HepG2 (cell line): ENCODE results near the gene RPL36. TPM values are rescaled to one million over a fixed set of nuclear protein-coding genes. Genes with fewer than 3 reads are reported as not detected.

ENCODE experiments used
- ATAC-seq: fragments of 200-7000 bp; cut with Tn5 transposase; 3 replicates; pipeline ENCODE4 v1.9.1; 2020; ENCODE audit warnings: mild to moderate bottlenecking, moderate library complexity
- BruUV-seq: library from RNA; stranded (reverse); fragments of 400-500 nt; replicated peaks from 2 replicates; lab custom pipeline; 2021; lab: Mats Ljungman, UMichigan
- CTCF ChIA-PET: fragments of 300-600 bp; formaldehyde crosslinking; extraction: SDS; loops from one replicate; lab custom pipeline; 2021; ENCODE audit warnings: low total read pairs, inconsistent platforms, low intra/inter-chr PET ratio; lab: Yijun Ruan, JAX
- POLR2A ChIA-PET: fragments of 350-600 bp; sonication (Branson Sonifier 250); formaldehyde crosslinking; loops from one replicate; lab custom pipeline; 2020; ENCODE audit warnings: antibody characterized with exemption, inconsistent platforms; lab: Yijun Ruan, JAX
- DNase-seq: peaks from one replicate; pipeline ENCODE4 v3.0.0-alpha.2; 2015; ENCODE audit warnings: low spot score
- FAIRE-seq: peaks from 3 replicates; lab custom pipeline; 2011; peaks lifted over from hg19 to GRCh38; lab: Jason Lieb, UNC
- H2AFZ ChIP-seq: one replicate; pipeline ENCODE4 v1.6.1; 2011; ENCODE audit warnings: low read length, inconsistent platforms
- H3K27ac ChIP-seq: fragments of 300-600 bp; 3 replicates; pipeline ENCODE4 v1.8.0; 2011; ENCODE audit warnings: mixed run types, mild to moderate bottlenecking, mixed read lengths, low read length, inconsistent platforms; ENCODE audit not compliant: insufficient read depth; ENCODE audit errors: extremely low read length
- H3K27me3 ChIP-seq, 2 experiments: fragments of 200-600 bp in 1 of 2; 2 replicates in 1 of 2; 3 replicates in 1 of 2; pipeline versions ENCODE4 v1.6.0 to v1.8.0; 2011; ENCODE audit warnings: low read length in 2 of 2, mild to moderate bottlenecking in 2 of 2, moderate library complexity in 2 of 2, inconsistent platforms in 1 of 2; ENCODE audit not compliant: insufficient read depth in 2 of 2, control insufficient read depth in 1 of 2
- H3K36me3 ChIP-seq, 2 experiments: fragments of 200-600 bp in 1 of 2; replicated peaks in 1 of 2; 2 replicates in 1 of 2; 3 replicates in 1 of 2; pipeline versions ENCODE4 v1.5.1 to v1.8.0; 2011; ENCODE audit warnings: low read length in 2 of 2, inconsistent platforms in 1 of 2; ENCODE audit not compliant: insufficient read depth in 2 of 2, control insufficient read depth in 1 of 2
- H3K4me1 ChIP-seq: 2 replicates; pipeline ENCODE4 v1.5.1; 2012; ENCODE audit warnings: low read length, inconsistent platforms; ENCODE audit not compliant: insufficient read depth
- H3K4me2 ChIP-seq: 2 replicates; pipeline ENCODE4 v1.6.0; 2011; ENCODE audit warnings: low read depth, low read length, inconsistent platforms
- H3K4me3 ChIP-seq, 3 experiments: fragments of 200-600 bp in 1 of 3; sonication (generic), shearing (Covaris generic) in 1 of 3; replicated peaks in 1 of 3; 2 replicates each; pipeline ENCODE4 v1.5.1; 2011 to 2016; ENCODE audit warnings: low read length in 3 of 3, inconsistent platforms in 2 of 3, low read depth in 2 of 3, mild to moderate bottlenecking in 2 of 3, control low read depth in 1 of 3, mixed read lengths in 1 of 3; ENCODE audit not compliant: insufficient read depth in 1 of 3
- H3K79me2 ChIP-seq: one replicate; pipeline ENCODE4 v1.6.1; 2011; ENCODE audit warnings: low read length, inconsistent platforms; ENCODE audit not compliant: insufficient read depth
- H3K9ac ChIP-seq: 2 replicates; pipeline ENCODE4 v1.6.0; 2011; ENCODE audit warnings: mild to moderate bottlenecking, low read depth, low read length, inconsistent platforms; ENCODE audit not compliant: insufficient read depth
- H3K9me3 ChIP-seq: 2 replicates; pipeline ENCODE4 v1.5.1; 2012; ENCODE audit warnings: mild to moderate bottlenecking, low read length
- H4K20me1 ChIP-seq: 2 replicates; pipeline ENCODE4 v1.6.0; 2011; ENCODE audit warnings: inconsistent platforms, mild to moderate bottlenecking, low read length, moderate library complexity; ENCODE audit not compliant: insufficient read depth
- AGO2 ChIP-seq: fragments of 200-400 bp; formaldehyde crosslinking; optimal IDR thresholded peaks from 2 replicates; pipeline ENCODE3; 2017; ENCODE audit warnings: mild to moderate bottlenecking, low read depth, low read length, moderate library complexity
- EHMT2 ChIP-seq: fragments of 200-600 bp; sonication (generic); IDR thresholded peaks from 2 replicates; pipeline ENCODE4 v1.7.0; 2017; ENCODE audit warnings: antibody characterized with exemption, low read depth, low read length, borderline replicate concordance
- GFI1 ChIP-seq: sonication (generic); formaldehyde crosslinking; IDR thresholded peaks from 2 replicates; pipeline ENCODE4 v1.5.0; 2020; ENCODE audit warnings: missing genetic modification reagents, mild to moderate bottlenecking, borderline replicate concordance
- POLR2A ChIP-seq, 2 experiments: IDR thresholded peaks; 2 replicates each; pipeline ENCODE4 v1.6.1; 2011; ENCODE audit warnings: low read depth in 2 of 2, low read length in 2 of 2, mild to moderate bottlenecking in 1 of 2, moderate library complexity in 1 of 2; ENCODE audit not compliant: insufficient read depth in 1 of 2
- ZNF264 ChIP-seq: sonication (generic); formaldehyde crosslinking; IDR thresholded peaks from 2 replicates; pipeline ENCODE4 v1.4.0; 2020; ENCODE audit warnings: missing genetic modification reagents
- ZNF441 ChIP-seq: sonication (generic); formaldehyde crosslinking; IDR thresholded peaks from 2 replicates; pipeline ENCODE4 v1.7.0; 2021; ENCODE audit warnings: missing genetic modification reagents, borderline replicate concordance
- ZNF530 ChIP-seq: sonication (generic); formaldehyde crosslinking; IDR thresholded peaks from 2 replicates; pipeline ENCODE4 v1.5.0; 2020; ENCODE audit warnings: low read depth, mild to moderate bottlenecking, missing genetic modification reagents
- WGBS: methylation state at CpG from one replicate; pipeline ENCODE4 v1.1.6; 2017; ENCODE audit warnings: low lambda C conversion rate; 5-methylcytosine and 5-hydroxymethylcytosine counted together
- in situ Hi-C: cut with HindIII; loops from 2 replicates; pipeline ENCODE4 v1.10.0; 2017; ENCODE audit warnings: low pct_unique_long_range_greater_than_20kb; ENCODE audit not compliant: extremely low pct_ligation_motif_present
- intact Hi-C: fragments of 100-400 bp; cut with micrococcal nuclease; formaldehyde crosslinking; loops from one replicate; pipeline ENCODE4 v1.10.0; 2022; ENCODE audit not compliant: unreplicated experiment
- polyA plus RNA-seq, 8 experiments: library from polyadenylated mRNA; depleted of rRNA in 3 of 8; stranded (reverse) in 7 of 8; unstranded in 1 of 8; fragments of >200 nt; fragmentation: Illumina TruSeq in 4 of 8; extraction: Trizol in 4 of 8; gene quantifications; 2 replicates each; pipeline versions ENCODE4 v1.2.1 to v1.2.3, GENCODE V29; 2011 to 2016; ENCODE audit warnings: low read depth in 4 of 8, missing spikeins in 1 of 8, mixed read lengths in 1 of 8; ENCODE audit not compliant: insufficient read depth in 1 of 8
- total RNA-seq, 5 experiments: library from RNA; depleted of rRNA; stranded (reverse); fragments of >200 nt; fragmentation: Illumina TruSeq; extraction: Trizol; gene quantifications; 2 replicates each; pipeline ENCODE4 v1.2.3, GENCODE V29; 2016; ENCODE audit warnings: low read depth in 1 of 5
- TF ChIP-seq, protein P1 (sequence below): sonication (generic); formaldehyde crosslinking; IDR thresholded peaks from 2 replicates; pipeline ENCODE4 v1.4.0; 2020; ENCODE audit warnings: missing genetic modification reagents; ENCODE audit errors: not compliant biosample characterization
- TF ChIP-seq, protein P2 (sequence below): sonication (generic); formaldehyde crosslinking; IDR thresholded peaks from 2 replicates; pipeline ENCODE4 v1.4.0; 2020; ENCODE audit warnings: missing genetic modification reagents, borderline replicate concordance
- TF ChIP-seq, protein P3 (sequence below): sonication (generic); formaldehyde crosslinking; IDR thresholded peaks from 2 replicates; pipeline ENCODE4 v1.4.0; 2020; ENCODE audit warnings: mild to moderate bottlenecking, missing genetic modification reagents
- TF ChIP-seq, protein P4 (sequence below): sonication (generic); formaldehyde crosslinking; IDR thresholded peaks from 2 replicates; pipeline ENCODE4 v1.4.0; 2020; ENCODE audit warnings: low read depth, missing genetic modification reagents

The RPL36 gene
- total and polyA plus RNA-seq, 2 of the 13 experiments (the other 11 are each of a cell fraction or from before 2014, with no cell fraction given): 706 to 740 TPM

DNA sequence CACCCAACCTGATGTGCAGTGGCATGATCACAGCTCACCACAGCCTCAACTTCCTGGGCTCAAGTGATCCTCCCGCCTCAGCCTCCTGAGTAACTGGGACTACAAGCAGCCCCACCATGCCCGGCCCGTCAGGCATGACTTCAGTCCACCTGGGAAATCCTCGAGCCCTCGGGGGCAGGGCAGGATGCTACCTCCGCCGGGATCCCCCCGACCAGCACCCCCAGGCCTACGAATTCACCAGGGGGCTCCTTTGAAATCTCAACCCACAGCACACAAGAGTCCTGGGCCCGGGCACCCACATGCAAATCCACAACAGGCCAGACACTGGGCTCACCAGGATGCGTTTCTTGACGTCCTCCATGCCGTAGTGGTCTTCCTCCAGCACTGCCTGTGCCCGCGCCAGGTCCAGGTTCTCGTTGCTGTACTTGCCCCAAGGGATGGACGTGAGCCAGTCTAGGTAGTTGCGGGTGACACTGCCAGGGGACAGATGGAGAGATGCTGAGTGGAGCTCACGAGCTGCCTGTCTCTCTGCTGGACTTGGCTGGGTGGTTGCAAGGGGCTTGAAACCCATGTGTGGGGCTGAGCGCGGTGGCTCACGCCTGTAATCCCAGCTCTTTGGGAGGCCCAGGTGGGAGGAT, 10.5 kb downstream of the RPL36 start:
- no peak for TF ChIP-seq ZNF530 (CRISPR knock-in tag)
- TF ChIP-seq, protein P1, sequence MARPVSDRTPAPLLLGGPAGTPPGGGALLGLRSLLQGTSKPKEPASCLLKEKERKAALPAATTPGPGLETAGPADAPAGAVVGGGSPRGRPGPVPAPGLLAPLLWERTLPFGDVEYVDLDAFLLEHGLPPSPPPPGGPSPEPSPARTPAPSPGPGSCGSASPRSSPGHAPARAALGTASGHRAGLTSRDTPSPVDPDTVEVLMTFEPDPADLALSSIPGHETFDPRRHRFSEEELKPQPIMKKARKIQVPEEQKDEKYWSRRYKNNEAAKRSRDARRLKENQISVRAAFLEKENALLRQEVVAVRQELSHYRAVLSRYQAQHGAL (CRISPR knock-in tag): no peak
- TF ChIP-seq EHMT2: no peak
- TF ChIP-seq, protein P2, sequence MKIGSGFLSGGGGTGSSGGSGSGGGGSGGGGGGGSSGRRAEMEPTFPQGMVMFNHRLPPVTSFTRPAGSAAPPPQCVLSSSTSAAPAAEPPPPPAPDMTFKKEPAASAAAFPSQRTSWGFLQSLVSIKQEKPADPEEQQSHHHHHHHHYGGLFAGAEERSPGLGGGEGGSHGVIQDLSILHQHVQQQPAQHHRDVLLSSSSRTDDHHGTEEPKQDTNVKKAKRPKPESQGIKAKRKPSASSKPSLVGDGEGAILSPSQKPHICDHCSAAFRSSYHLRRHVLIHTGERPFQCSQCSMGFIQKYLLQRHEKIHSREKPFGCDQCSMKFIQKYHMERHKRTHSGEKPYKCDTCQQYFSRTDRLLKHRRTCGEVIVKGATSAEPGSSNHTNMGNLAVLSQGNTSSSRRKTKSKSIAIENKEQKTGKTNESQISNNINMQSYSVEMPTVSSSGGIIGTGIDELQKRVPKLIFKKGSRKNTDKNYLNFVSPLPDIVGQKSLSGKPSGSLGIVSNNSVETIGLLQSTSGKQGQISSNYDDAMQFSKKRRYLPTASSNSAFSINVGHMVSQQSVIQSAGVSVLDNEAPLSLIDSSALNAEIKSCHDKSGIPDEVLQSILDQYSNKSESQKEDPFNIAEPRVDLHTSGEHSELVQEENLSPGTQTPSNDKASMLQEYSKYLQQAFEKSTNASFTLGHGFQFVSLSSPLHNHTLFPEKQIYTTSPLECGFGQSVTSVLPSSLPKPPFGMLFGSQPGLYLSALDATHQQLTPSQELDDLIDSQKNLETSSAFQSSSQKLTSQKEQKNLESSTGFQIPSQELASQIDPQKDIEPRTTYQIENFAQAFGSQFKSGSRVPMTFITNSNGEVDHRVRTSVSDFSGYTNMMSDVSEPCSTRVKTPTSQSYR (CRISPR knock-in tag): no peak
- TF ChIP-seq, protein P3, sequence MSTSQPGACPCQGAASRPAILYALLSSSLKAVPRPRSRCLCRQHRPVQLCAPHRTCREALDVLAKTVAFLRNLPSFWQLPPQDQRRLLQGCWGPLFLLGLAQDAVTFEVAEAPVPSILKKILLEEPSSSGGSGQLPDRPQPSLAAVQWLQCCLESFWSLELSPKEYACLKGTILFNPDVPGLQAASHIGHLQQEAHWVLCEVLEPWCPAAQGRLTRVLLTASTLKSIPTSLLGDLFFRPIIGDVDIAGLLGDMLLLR: no peak
- TF ChIP-seq, protein P4, sequence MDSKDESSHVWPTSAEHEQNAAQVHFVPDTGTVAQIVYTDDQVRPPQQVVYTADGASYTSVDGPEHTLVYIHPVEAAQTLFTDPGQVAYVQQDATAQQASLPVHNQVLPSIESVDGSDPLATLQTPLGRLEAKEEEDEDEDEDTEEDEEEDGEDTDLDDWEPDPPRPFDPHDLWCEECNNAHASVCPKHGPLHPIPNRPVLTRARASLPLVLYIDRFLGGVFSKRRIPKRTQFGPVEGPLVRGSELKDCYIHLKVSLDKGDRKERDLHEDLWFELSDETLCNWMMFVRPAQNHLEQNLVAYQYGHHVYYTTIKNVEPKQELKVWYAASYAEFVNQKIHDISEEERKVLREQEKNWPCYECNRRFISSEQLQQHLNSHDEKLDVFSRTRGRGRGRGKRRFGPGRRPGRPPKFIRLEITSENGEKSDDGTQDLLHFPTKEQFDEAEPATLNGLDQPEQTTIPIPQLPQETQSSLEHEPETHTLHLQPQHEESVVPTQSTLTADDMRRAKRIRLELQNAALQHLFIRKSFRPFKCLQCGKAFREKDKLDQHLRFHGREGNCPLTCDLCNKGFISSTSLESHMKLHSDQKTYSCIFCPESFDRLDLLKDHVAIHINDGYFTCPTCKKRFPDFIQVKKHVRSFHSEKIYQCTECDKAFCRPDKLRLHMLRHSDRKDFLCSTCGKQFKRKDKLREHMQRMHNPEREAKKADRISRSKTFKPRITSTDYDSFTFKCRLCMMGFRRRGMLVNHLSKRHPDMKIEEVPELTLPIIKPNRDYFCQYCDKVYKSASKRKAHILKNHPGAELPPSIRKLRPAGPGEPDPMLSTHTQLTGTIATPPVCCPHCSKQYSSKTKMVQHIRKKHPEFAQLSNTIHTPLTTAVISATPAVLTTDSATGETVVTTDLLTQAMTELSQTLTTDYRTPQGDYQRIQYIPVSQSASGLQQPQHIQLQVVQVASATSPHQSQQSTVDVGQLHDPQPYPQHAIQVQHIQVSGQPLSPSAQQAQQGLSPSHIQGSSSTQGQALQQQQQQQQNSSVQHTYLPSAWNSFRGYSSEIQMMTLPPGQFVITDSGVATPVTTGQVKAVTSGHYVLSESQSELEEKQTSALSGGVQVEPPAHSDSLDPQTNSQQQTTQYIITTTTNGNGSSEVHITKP (CRISPR knock-in tag): no peak
- no peak for TF ChIP-seq GFI1
- no peak for TF ChIP-seq ZNF264 (CRISPR knock-in tag)
- TF ChIP-seq ZNF441 (CRISPR knock-in tag): no peak
- peak; percentile 58 for TF ChIP-seq AGO2
- TF ChIP-seq POLR2A (IDR thresholded peaks at IDR 0.05; ENCODE audit: insufficient read depth in 1 of 2, low read depth in 2 of 2, low read length in 2 of 2): peak in 1 of 2 experiments; percentile 41; a peak in 1 of 4 replicates
- H3K27ac ChIP-seq: no peak overlapping the region
- peaks cover 3% of the 10 kb centered on the region for H3K79me2 ChIP-seq
- no peak for DNase-seq
- POLR2A ChIA-PET: interaction anchor here (3.2 kb wide), 1 partner anchor 11 kb away, joined by 12 read pairs; the partner anchor contains the start of gene RPL36
- no peaks in the 10 kb centered on the region for H3K9me3 ChIP-seq
- H2AFZ ChIP-seq: no peak overlapping the region
- FAIRE-seq: no peak
- H3K4me1 ChIP-seq: no peaks in the 10 kb centered on the region
- intact Hi-C loops: no loop called here
- no peak for ATAC-seq
- no peak overlapping the region for H3K9ac ChIP-seq
- peaks cover 3% of the 10 kb centered on the region; the same call in 1 of the 2 replicates for H4K20me1 ChIP-seq
- in situ Hi-C loops: no loop called here
- 95% methylated on average over 15 of the region's 22 CpGs for WGBS
- H3K36me3 ChIP-seq: peaks cover 34 to 65% of the 10 kb centered on the region in 2 experiments
- CTCF ChIA-PET: no interaction called here
- no peak overlapping the region for H3K4me2 ChIP-seq
- no peak overlapping the region for H3K4me3 ChIP-seq
- H3K27me3 ChIP-seq: no peaks in the 10 kb centered on the region
- BruUV-seq: no TSS peak
